Body of pancreas (tissue), 4 donors: ENCODE data around the gene RGS14.

Source experiments
- CTCF ChIP-seq, 7 experiments: fragments of 450-650 bp in 4 of 7; fragments of 200-600 bp in 3 of 7; sonication (generic) in 3 of 7; IDR thresholded peaks; one replicate each; pipeline ENCODE4 v1.5.1; 2016 to 2019; ENCODE audit warnings: antibody characterized with exemption in 7 of 7
- POLR2A ChIP-seq, 3 donors: fragments of 450-650 bp; IDR thresholded peaks; one replicate each; pipeline ENCODE4 v1.6.1; 2016; ENCODE audit warnings: antibody characterized with exemption in 3 of 3, mild to moderate bottlenecking in 2 of 3

DNA sequence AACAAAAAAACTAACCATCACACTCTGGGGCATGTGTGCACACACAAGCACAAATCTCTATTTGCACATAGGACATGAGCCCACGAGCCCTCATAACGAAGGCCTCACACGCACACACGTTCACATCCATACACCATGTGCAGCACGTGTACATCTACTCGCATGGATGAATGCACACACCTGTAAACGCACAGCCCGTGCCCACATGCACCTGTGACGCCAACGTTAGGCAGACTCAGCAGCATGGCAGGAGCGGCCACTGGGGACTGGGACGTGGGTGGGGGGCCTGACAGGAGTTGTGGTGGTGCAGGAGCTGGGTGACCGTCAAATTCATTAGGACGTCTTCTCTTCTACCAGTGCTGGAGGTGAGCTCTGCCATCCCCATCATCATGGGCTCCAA lies 29.7 kb downstream of the RGS14 start:
- TF ChIP-seq CTCF (IDR thresholded peaks at IDR 0.05) (no peak), POLR2A (IDR thresholded peaks at IDR 0.05) (no peak)
